Activated CD4-positive, alpha-beta T cell treated with anti-CD3 and anti-CD28 coated beads, Interleukin-2, amount 10 ng/mL, durations not matched to agents 24 days and 14 days (primary cell): ENCODE data around the gene CENPI. TPM values are rescaled to one million over a fixed set of nuclear protein-coding genes. Genes with fewer than 3 reads are reported as not detected.

Experiments used
- DNase-seq: peaks from one replicate; pipeline ENCODE4 v3.0.0; 2022
- H3K27ac Mint-ChIP-seq: one replicate; pipeline ENCODE4 v1.8.0; 2022; ENCODE audit warnings: mild to moderate bottlenecking, mixed read lengths
- H3K27me3 Mint-ChIP-seq: one replicate; pipeline ENCODE4 v1.8.0; 2022; ENCODE audit warnings: mixed read lengths
- H3K36me3 Mint-ChIP-seq: one replicate; pipeline ENCODE4 v1.8.0; 2022; ENCODE audit warnings: low read depth, mild to moderate bottlenecking, mixed read lengths
- H3K4me1 Mint-ChIP-seq: one replicate; pipeline ENCODE4 v1.8.0; 2021; ENCODE audit warnings: mixed read lengths
- H3K4me3 Mint-ChIP-seq: one replicate; pipeline ENCODE4 v1.8.0; 2022; ENCODE audit warnings: mild to moderate bottlenecking, moderate library complexity, mixed read lengths
- H3K9me3 Mint-ChIP-seq: one replicate; pipeline ENCODE4 v1.8.0; 2021; ENCODE audit warnings: mixed read lengths
- intact Hi-C: fragments of 100-400 bp; cut with micrococcal nuclease; formaldehyde crosslinking; loops from one replicate; pipeline ENCODE4 v1.15.1; 2023
- total RNA-seq: library from RNA; stranded (reverse); gene quantifications from 2 replicates; pipeline ENCODE4 v1.2.3, GENCODE V29; 2022

CENPI gene
- total RNA-seq, 1 donor from 2014 or later = 14.9 TPM

DNA sequence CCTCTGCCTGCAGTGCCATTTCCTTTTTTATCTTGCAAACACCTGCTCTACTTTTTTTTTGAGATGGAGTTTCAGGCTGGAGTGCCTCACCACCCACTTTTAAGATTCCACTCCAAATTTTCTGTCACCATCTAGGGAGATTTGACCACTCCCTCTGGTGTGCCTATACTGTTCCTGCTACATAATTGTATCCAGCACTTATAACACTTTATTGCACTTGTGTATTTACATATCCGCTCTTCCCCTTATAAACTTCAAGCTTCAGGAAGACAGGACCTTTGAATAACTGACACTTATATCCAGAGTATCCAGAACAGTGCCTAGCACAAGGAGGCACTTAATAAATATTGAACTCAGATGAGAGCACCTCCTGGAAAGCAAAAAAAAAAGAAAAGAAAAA is 6.2 kb upstream of the CENPI start:
- Mint-ChIP-seq H3K9me3 (no peaks in the 10 kb centered on the region), H3K4me3 (no peak overlapping the region), H3K36me3 (no peaks in the 10 kb centered on the region), H3K27me3 (peaks cover 4% of the 10 kb centered on the region), H3K4me1 (peaks cover 6% of the 10 kb centered on the region), H3K27ac (no peak overlapping the region)
- DNase-seq = no peak
- intact Hi-C loops = no loop called here

DNA sequence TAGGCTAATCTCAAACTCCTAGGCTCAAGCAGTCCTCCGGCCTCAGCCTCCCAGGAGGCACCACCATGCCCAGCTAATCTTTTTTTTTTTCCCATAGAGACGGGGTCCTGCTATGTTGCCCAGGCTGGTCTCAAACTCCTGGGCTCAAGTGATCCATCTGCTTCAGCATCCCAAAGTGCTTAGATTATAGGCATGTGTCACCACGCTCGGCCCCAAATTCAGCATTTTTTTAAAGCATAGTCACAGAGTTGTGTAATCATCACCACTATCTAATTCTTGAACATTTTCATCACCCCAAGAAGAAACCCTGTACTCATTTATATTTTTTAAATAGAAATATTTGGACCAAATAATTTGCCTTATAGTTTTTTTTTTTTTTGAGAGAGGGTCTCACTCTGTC is 10.3 kb downstream of the CENPI start:
- Mint-ChIP-seq H3K4me3 (no peak overlapping the region), H3K27ac (no peak overlapping the region), H3K4me1 (peaks cover 2% of the 10 kb centered on the region), H3K9me3 (no peaks in the 10 kb centered on the region), H3K27me3 (no peaks in the 10 kb centered on the region), H3K36me3 (peaks cover 17% of the 10 kb centered on the region)
- DNase-seq = no peak
- intact Hi-C loops = no loop called here

DNA sequence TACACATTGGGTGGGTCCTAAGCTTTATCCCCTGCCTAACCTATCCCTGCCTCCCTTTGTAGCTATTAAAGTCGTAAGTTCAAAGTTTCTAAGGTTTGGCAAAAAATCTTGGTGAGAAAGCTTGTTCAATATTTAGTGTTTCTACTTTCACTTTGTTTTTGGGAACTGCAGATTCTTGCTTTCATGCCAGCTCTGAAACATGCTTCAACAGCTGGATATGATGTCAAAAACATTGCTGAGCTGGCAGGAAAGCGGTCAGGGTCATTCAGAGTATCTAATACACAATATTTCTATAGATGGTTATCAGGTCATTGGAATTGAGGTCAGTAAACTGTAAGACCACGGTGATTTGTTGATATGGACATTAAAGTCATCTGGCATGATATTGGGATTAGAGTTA is 19.7 kb downstream of the CENPI start:
- intact Hi-C loops = no loop called here
- no peak for DNase-seq
- no peak overlapping the region for H3K27ac Mint-ChIP-seq
- H3K4me3 Mint-ChIP-seq = no peak overlapping the region
- no peaks in the 10 kb centered on the region for H3K27me3 Mint-ChIP-seq
- peaks cover 24% of the 10 kb centered on the region for H3K36me3 Mint-ChIP-seq
- no peaks in the 10 kb centered on the region for H3K4me1 Mint-ChIP-seq
- H3K9me3 Mint-ChIP-seq = no peaks in the 10 kb centered on the region

DNA sequence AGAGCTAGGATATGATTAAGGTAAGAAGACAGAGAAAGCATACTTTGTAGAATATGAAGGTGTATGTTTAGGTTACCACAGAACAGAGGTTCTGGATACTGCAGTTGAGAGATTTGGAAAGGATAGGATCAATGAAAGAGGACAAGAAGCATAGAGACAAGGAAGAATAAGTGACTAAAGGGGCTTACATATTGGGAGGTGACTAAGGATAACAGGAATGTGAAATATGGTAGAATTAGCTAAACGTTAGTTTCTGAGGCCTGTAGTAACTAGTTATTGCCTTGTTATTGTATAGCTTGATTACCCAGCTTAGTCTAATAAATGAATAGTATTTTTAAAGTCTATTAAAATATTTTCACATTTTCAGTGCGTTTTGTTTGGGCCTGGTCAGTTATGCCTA is 38.2 kb downstream of the CENPI start:
- Mint-ChIP-seq H3K27ac (no peak overlapping the region), H3K27me3 (no peaks in the 10 kb centered on the region), H3K4me3 (no peak overlapping the region), H3K4me1 (no peaks in the 10 kb centered on the region), H3K9me3 (no peaks in the 10 kb centered on the region), H3K36me3 (peaks cover 34% of the 10 kb centered on the region)
- DNase-seq = no peak
- intact Hi-C loops = no loop called here

Other genes with a start within 250 kb of the CENPI start
- gene NOX1, start 223.8 kb upstream of the CENPI start, total RNA-seq = not detected in 2 replicates
- 0.12 and 0.23 TPM in 2 replicates for gene XKRX, start 169.3 kb upstream of the CENPI start, total RNA-seq
- not detected in 2 replicates for gene ARL13A, start 128.5 kb upstream of the CENPI start, total RNA-seq
- 19.7 and 19.8 TPM in 2 replicates for gene TRMT2B, start 46.1 kb upstream of the CENPI start, total RNA-seq
- not detected in 2 replicates for gene TMEM35A, start 19.3 kb upstream of the CENPI start, total RNA-seq
- 0.28 and 0.31 TPM in 2 replicates for gene DRP2, start 121.6 kb downstream of the CENPI start, total RNA-seq
- 0.19 TPM in 1 of 2 replicates, not detected in the other for gene TAF7L, start 193.1 kb downstream of the CENPI start, total RNA-seq